Activated naive CD8-positive, alpha-beta T cell treated with anti-CD3 and anti-CD28 coated beads, Interleukin-2, amount 50 U/mL, for 16 hours (primary cell): ENCODE measurements around the gene INTS6.

Source experiments
- DNase-seq: peaks from one replicate; pipeline ENCODE4 v3.0.0-alpha.2; 2020; ENCODE audit warnings: low read depth, low spot score

Gene INTS6

DNA sequence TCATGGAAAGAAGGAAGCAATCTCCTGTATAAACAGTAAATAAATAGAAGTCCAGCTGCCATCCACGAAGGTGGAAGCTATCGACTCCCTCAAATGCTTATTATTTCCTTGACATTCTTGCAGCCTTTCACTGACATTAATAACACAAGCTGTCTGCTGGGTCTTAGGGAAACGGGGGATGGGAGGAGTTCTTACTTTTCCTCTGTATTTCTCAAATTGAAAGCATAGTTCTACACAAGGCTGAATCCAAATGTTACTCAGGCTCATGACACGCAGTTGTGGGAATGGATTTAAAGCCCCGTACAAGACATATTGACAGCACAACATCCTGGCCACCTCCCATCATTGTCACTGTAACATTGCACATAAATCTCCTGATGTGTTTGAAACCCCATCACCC, 109.4 kb downstream of the INTS6 start:
- no peak for DNase-seq

DNA sequence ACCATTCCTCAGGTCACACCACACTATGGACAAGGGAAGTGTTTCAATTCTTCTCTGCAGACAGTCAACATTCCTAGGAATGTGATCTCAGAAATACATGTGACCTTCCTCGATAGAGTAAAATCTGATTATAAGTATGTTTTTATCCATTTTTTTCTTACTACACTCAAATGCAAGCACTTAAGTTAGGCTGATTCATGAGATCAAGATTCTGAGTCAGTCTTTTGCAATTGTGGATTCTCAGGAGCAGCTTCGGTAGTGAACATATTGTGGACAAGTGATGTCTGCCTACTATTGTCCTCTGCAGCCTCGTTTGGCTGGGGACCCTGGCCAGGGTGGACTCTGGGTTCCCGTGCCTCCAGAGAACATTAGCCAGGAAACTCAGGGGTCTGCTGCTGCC, 110.1 kb downstream of the INTS6 start:
- DNase-seq, result no peak

DNA sequence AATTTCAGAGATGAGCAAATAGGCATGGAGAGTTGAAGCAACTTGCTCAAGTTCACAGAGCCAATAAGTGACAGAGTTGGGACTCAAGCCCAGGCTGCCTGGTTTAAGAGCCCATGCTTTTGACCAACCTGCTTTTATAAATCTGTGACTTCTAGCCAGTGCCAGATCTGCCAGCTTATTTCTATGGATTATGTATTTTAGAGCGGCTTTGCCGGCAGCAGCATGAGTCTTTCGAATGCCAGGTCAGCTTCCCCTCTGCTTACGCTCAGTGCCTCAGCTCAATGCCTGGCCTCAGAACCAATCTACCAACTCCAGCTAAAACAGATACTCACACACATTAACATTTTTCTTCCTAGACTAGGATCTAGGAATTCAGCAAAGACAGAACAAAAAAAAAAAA, 111.0 kb downstream of the INTS6 start:
- no peak for DNase-seq

DNA sequence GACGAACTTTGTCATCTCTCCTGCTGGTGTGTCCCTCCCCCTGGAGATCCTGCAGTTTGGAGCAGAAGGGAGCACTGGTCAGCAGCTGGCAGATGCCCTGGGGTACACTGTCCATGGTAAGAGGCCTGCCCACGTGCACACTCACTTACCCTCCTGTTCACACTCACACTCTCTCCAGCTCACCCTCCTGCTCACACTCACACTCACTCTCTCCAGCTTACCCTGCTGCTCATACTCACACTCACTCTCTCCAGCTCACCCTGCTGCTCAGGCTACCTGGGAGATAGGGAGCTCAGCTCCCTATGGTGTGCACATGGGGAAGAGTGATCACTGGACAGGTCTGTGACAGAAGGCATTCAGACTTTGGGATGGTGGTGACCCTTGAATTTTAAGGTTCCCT, 111.6 kb downstream of the INTS6 start:
- no peak for DNase-seq

DNA sequence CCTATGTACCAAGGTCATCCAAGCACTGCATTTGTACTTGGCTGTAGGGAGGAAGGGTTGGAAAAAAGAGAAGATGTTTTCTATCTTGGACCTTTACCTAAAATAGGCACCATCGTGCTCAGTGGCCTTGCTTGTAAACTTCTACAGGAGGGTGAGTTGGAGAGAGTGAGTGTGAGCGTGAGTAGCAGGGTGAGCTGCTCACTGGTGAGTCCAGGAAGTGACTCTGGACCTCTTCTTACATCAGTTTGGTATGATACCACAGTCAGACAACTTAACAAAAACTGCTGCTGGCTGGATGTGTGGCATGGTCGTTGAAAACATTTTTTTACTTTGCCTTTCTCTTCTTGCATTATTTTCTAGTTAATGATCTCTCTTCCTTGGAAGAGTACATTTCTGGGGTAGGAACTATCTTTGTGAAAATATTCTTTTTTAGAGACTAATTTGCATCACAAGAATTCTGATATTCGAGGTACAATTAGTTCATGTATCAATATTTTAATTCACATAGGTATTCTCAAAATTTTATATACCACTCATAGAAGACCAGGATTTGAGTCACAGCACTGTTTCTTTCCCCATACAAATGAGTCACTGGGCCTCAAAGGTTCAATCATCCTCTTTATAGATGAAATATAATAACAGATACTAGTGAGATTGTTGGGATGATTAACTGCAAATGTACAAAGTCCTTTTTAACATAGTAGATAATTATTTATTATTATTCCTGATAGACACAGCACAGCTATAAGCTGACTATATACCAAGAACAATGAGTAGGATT, 112.7 kb downstream of the INTS6 start:
- no peak for DNase-seq

DNA sequence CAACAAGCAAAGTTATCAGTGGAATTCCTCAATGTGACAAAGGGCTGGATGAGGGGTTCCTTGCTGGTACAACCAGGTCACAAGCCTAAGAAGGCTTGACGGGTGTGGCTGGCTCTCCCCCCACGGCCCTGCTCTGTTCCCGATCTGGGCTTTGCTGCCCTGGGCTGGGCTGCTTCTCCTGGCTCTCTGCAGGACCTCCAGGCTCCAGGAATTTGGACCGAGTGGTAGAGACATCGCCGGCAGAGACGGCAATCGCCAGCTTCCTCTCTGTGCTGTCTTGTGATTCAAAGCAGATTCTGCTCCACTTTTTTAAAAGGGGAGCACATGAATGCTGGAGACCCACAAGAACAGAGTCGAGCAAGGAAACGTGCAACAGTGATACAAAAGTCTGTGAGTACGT, 113.5 kb downstream of the INTS6 start, which contains the start of gene SERPINE3:
Gene SERPINE3 (plus strand): TSS at position 338 of the 400 bp plus-strand sequence. CDS start 1,401 bp downstream, outside the sequence.
- DNase-seq, result no peak

DNA sequence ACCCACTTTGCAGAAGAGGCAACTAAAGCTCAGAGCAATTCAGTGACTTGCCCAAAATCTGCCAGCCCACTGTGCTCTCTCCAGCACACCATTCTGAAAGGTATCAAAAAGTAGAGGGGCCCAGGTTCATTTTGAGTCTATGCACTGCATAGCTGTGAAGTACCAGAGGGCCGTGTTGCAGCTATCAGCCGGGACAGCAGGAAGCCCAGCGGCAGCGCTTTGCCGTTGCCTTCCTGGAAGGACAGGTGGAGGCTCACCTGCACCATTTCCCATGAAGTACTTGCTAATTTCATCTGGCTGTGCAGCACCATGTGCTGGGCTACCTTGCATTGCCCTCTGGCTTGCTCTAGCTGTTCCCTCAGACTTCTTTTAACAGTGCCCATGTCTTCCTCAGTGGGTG, 116.1 kb downstream of the INTS6 start:
- DNase-seq, result no peak

DNA sequence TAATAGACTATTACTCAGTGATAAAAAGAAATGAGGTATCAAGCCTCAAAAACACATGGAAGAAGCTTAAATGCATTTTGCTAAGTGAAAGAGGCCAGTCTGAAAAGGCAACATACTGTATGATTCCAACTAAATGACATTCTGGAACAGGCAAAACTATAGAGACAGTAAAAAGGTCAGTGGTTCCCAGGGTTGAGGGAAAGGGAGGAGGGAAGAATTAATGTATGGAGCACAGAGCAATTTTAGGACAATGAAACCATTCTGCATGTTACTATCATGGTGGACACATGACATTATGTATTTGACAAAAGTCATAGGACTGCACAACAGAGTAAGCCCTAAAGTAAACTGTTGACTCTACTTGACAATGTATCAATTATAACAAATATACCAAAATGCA, 119.0 kb downstream of the INTS6 start:
- DNase-seq, result no peak

DNA sequence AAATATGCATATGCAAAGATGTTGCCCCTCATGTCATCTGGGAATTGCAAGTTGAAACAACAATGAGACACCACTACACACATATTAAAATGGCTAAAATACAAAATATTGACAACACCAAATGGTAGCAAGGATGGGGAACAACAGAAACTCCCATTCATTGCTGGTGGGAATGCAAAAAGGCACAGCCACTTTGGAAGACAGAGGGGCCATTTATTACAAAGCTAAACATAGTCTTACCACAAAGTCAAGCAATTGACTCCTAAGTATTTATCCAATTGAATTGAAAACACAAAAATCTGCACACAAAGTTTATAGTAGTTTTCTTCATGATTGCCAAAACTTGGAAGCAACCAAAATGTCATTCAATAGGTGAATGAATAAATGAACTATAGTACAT, 119.4 kb downstream of the INTS6 start:
- DNase-seq, result no peak

DNA sequence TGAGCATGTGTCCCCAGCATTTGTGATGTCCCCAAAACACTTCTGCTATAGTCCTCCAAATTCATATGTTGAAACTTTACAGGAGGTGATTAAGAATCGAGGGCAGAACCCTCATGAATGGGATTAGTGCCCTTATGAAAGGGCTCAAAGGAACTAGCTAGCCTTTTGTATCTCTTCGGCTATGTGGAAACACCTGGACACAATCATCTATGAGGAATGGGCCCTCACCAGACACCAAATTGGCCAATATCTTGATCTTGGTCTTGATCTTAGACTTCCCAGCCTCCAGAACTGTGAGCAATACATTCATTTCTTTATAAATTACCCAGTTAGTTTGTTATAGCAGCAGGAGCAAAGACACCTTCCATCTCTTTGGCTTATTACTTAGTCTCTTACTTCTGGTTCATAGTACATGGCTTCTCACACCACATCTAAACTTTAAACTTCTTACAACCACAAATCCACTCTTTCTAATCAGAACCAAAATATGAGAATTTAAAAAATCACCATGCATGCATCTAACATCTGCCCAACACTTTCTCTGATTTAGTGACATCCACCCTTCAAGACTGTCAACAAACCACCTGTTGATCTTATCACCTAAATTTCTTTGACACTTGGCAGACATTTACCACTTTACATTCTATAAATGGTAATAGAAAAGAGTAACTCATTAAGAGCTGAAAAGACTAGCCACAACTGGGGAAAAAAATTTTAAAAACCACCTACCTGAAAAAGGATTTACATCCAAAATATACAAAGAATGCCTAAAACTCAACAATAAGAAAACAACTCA, 120.1 kb downstream of the INTS6 start:
- no peak for DNase-seq

DNA sequence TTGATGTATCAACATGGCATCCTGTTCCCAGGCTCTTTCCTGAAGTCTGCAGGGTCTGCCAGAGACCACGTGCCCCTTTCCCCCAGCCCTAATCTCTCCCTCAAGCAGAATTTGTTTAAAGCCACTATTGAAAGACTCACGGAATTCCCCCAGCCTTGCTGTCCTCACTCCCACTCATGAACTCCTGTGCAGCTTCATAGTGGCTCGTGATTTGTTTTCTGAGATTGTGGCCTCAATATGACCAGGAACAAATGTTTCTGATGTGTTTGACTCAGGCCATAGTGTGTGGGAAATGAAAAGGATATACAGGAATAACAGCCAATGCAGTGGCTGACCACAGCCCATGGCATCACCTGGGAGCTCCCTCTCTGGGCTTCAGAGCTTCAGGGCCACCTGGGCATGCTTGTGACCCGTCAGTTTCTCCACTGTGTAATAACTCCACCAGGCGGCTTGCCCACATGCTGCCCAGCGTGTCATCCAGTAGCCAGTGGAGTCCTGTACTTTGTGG, 121.4 kb downstream of the INTS6 start:
- DNase-seq, result no peak

DNA sequence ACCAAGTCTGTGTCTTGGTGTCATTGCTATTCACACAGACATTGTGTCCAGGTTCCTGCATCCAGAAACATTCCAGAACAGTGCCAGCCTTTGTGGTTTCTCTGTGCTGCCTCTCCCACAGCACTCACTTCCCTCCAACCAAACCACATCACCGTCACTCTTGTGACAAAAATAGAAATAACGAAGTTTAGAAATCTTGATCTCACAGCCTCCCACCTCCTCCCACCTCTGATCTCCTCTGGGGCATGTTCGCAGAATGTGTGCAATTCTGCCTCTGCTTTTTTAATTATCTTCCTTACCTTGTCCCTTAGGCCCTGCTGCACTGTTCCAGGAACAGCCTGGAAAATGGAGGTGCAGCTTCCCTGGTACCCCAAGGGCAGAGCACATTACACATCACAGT, 122.0 kb downstream of the INTS6 start:
- no peak for DNase-seq

DNA sequence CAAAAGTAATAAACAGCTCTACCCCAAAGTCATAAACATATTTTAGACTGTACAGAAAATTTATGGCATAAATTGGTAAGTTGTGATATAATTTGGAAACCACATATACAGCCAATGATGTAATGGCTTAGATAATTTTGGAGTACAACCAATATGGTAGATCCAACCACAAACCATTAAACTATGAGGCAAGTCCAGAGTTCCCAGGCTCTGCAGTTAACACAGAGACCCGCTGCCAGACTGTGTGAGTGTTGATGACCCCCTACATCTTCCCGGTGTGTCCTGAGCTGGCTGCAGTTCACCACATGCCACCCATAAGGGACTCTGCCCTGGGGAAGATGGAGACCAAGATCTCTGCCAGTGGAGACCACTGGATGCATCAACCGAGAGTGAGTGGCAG, 123.2 kb downstream of the INTS6 start:
- no peak for DNase-seq

DNA sequence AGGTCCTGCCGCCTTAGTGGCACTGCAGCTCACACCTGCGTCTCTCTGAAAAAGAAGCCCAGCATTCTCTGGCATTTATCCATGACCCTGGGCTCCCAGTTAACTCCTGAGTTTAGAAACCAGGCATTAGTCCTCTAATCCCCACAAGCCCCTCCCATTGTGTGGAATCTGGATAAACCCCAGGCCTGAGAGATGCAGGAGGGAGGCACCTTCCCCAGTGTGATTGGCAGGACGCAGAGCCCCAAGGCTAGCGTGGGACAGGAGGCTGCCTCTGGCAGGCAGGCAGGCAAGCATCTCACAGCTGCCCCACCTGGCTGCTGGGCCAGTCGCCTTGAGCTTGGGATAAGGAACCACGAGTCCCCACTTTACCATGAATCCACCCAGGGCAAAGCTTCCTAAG, 124.3 kb downstream of the INTS6 start:
- DNase-seq, result no peak

DNA sequence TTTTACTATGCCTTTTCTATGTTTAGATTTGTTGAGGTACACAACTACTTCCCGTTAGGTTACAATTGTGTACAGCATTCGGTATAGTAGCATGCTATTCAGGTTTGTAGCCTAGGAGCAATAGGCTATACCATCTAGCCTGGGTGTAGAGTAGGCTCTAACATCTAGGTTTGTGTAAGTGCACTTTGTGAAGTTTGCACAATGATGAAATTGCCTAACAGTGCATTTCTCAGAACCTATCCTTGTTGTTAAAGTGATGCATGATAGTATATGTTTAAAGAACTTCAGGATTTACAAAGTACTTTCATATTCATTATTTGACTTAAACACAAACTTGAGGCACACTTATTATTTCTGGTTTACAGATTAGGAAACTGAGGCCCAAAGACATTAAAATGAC, 124.9 kb downstream of the INTS6 start:
- DNase-seq, result no peak

DNA sequence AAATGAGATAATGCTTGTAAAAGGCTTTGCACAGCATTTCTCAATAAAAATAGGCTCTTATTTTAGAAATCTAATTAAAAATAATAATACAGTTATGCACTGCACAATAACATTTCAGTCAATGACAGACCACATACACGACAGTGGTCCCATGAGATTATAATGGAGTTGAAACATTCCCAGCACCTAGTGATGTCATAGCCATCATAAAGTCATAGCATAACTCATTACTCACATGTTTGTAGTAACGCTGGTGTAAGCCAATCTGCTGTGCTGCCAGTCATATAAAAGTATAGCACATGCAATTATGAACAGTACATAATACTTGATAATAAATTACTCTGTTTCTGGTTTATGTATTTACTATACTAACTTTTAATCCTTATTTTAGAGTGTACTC, 126.1 kb downstream of the INTS6 start:
- no peak for DNase-seq

DNA sequence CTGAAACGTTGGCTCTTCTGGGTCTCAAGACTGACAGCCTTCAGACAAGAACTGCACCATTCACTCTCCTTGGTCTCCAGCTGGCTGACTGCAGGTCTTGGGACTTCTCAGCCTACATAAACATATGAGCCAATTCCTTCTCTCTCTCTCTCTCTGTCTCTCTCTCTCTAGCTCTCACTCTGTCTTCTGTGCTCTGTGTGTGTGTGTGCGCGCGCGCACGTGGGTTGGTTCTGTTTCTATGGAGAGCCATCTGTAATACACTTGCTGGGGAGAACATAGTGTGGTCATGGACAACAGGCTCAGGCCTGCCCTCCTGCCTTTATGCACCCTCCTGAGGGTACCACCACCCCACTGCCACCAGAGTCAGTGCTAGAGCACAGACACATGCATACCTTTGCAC, 127.0 kb downstream of the INTS6 start:
- no peak for DNase-seq

DNA sequence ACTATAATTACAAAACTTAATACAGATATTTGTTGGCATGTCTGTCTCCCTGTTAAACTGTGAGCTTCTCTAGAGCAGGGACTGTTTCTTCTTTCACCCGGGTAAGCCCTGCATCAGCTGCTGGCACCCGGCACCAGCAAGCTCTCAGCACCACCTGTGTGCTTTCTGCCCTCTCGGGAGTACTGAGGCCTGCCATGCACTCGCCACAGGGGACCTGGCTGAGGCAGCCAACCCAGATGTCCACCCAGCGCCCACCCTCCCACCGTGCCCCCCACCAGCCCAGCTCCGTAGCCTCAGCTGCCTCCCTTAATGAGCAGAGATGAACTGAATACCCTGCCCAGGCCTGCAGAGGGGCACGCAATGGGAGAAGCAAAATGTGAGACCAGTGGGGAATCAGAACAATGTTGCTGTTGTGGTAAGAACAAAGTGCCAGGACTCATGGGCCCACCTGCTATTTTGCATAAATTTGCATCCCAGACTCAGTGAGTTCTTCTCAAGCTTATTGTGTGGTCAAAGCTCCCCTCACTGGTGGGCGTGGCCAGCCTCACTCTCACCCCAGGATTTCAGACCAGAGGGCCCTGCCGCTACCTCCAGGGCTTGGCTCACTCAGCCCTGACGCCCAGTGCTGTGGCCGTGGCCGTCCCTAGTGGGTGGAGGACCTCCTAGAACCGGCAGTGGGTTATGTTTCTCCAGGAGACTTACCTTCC, 128.0 kb downstream of the INTS6 start:
- DNase-seq, result no peak

DNA sequence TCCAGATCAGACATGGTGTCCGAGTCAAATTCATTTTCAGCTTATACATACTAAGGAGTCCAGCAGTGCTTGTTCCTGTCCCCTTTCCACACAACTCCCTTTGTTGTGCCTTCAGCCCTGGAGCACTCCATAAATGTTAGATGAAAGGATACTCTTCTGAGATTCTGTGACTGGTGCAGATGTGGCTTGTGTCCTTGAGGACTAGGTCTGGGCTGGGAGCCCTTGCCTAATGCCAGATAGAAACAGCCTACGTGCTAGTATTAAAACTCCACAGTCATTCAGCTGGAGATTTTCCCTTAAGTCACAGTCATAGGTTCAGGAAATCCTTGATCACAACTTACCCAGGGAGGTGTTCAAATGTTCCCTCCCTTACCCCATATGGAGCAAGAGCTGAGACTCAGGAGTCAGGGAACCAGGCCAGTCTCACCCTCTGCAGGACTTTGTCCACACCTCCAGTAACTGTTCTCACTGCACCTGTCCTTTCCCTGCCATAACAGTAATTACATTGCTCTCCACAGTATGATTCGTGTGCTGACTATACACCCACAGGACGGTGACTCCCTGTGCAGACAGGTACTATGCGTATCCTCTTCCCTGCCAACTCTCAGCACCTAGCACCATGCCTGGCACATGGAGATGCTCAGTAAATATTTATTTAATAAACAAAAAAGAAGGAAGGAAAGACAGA, 128.9 kb downstream of the INTS6 start:
- no peak for DNase-seq

DNA sequence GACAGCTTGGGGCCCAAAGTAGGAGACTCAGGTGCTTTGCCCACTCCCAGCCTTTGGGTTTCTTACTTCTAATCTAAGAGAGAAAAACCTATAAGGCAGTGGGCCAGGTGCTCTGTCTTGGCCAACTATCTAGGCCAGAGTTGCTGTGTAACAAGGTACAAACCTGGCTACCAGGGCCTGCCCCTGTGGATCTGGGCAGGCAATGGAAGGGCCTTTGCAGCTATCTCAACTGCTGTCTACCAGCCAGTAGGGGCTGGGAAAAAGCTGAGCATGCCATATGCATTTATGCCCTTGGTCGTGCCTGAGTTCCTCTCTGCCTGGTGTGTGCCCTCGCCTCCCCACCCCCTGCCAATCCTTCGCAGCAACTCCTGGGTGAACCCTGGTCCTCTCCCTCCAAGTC, 130.0 kb downstream of the INTS6 start:
- no peak for DNase-seq

DNA sequence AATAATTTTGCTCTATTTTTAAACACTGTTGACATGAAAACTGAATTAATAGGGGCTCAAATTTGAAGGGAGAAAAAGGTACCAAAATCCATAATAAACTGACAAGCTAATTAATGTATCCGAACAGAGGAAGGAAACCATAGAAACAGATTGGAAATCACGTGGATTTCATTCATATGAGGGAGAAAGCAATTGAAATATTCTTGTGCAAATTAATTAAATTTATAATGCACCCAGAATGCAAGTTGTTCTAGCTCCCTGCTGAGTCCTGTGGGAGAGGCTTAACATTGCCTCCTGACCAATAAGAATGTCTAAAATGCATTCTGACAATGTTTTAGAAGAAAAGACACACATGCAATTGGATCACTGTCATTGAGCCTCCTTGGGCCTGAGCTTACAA, 131.0 kb downstream of the INTS6 start:
- DNase-seq, result no peak

DNA sequence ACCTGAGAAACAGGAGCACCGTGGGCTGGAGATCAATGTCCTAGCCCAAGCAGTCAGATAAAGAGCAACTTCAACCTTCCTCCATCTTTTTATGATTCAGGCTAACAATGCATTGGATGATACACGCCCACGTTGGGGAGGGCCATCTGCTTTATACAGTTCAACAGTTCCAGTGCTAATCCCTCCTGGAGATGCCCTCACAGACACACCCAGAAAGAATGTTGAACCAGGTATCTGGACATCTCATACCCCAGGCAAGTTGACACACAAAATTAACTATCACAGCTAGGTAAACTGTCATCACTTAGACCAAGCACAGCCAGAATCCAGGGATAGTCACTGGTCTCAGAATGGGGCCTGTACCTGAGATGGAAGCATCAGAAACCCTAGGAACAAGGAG, 134.0 kb downstream of the INTS6 start:
- no peak for DNase-seq
